Iris pigment epithelial cell (primary cell): ENCODE results near the gene MYD88.
"Not testable (repeated sequence)": the region's sequence is repeated elsewhere in the genome, so short reads cannot be mapped to it uniquely, and the experiment has no call there.

ENCODE experiments used
- DNase-seq: peaks from one replicate; pipeline ENCODE4 v3.0.0-alpha.2; 2011; ENCODE audit warnings: low read depth

Gene MYD88

GRCh38 chr3:38142959-38143358 lies 4.5 kb downstream of the MYD88 start:
- DNase-seq = no peak

- no peak for DNase-seq
These were observed 5.0 kb downstream of the MYD88 start for GRCh38 chr3:38143511-38143910.

DNA sequence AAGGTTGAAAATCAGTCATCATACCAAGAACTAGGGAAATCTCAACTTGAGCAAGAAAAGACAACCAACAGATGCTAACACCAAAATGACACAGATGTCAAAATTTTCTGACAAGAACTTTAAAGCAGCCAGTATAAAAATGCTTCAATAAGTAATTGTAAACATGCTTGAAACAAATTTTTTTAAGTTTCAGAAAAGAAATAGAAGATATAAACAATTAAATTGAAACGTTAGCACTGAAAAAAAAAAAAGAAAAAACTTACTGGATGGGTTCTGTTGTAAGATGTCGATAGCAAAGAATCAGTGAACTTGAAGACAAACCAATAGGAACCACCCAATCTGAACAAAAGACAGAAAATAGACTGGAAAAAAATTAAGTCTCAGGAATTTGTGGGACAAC lies 8.0 kb downstream of the MYD88 start:
- no peak for DNase-seq

- no peak for DNase-seq
These were observed 9.0 kb downstream of the MYD88 start for GRCh38 chr3:38147421-38147820.

GRCh38 chr3:38148311-38148882 lies 9.9 kb downstream of the MYD88 start:
- no peak for DNase-seq

DNA sequence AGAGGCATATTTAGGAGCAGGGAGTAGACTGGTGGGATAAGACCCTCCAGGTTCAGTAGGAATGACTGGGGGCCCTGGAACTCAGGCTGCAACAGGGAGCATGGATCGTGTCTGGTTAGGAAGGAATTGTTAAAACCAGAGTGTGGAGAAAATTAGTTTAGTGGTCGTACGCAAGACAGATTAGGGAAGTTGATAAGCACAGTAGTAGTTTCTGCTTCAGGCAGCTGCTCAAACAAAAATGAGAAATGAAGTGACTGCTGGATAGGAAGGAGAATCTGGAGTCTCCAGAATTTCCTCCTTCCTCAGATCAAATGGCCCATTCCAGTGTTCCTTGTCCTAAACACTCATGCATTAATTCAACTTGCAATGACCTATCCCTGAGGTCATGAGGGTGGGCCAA lies 11.2 kb downstream of the MYD88 start:
- no peak for DNase-seq

GRCh38 chr3:38150780-38151528 lies 12.5 kb downstream of the MYD88 start:
- no peak for DNase-seq

- no peak for DNase-seq
These were observed 13.3 kb downstream of the MYD88 start for GRCh38 chr3:38151667-38152265.

DNA sequence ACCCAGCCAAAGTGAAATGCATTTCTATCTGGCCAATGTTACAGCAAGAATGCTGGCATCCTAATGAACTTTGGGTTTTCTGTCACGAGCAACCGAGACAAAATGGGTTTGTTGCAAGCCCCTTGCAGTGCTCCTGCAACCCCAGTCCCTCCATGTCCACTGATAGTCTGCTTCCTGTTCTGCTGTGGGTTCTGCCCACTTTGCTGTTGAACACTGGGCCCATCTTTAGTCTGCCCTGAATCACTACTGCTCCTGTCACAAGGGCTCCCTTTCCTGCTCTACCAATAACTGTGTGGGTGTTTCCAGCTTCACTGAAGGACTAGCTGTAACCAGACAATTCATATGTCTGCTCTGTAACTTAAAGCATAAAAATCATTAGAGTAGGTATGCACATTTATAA lies 14.1 kb downstream of the MYD88 start:
- DNase-seq = no peak

GRCh38 chr3:38153221-38153620 lies 14.8 kb downstream of the MYD88 start:
- DNase-seq = no peak

- peak; percentile 88 for DNase-seq
These were observed 15.6 kb downstream of the MYD88 start for GRCh38 chr3:38154033-38154494.

GRCh38 chr3:38154625-38155255 lies 16.3 kb downstream of the MYD88 start:
- no peak for DNase-seq

DNA sequence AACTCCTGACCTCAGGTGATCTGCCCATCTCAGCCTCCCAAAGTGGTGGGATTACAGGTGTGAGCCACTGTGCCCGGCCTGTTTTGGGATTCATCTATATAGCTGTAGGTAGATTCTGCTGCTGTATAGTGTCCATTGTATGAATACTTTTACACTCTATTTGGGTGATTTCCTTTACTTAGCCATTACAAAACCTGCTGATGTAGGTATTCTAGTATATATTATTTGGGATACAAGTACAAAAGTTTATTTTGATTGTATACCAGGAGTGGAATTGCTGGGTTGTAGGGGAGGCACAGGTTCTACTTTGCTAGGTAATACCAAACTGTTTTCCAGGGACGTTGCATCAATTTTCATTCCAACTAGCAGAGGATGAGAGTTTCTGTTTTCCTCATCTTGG lies 17.4 kb downstream of the MYD88 start:
- no peak for DNase-seq

GRCh38 chr3:38157117-38157516 lies 18.7 kb downstream of the MYD88 start:
- no peak for DNase-seq

- DNase-seq = peak; percentile 28
These were observed 19.1 kb downstream of the MYD88 start for GRCh38 chr3:38157595-38157994.

- DNase-seq = no peak
These were observed 20.0 kb downstream of the MYD88 start for GRCh38 chr3:38158472-38158871.

DNA sequence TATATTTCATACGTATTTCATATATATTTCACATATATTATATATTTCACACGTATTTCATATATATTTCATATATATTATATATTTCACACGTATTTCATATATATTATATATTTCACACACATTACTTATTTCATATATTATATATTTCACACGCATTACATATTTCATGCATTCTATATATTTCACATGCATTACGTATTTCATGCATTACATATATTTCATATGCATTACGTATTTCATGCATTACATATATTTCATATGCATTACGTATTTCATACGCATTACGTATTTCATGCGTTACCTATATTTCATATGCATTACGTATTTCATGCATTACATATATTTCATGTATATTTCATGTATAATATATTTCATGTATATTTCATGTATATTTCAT lies 22.2 kb downstream of the MYD88 start:
- not testable (repeated sequence) for DNase-seq

DNA sequence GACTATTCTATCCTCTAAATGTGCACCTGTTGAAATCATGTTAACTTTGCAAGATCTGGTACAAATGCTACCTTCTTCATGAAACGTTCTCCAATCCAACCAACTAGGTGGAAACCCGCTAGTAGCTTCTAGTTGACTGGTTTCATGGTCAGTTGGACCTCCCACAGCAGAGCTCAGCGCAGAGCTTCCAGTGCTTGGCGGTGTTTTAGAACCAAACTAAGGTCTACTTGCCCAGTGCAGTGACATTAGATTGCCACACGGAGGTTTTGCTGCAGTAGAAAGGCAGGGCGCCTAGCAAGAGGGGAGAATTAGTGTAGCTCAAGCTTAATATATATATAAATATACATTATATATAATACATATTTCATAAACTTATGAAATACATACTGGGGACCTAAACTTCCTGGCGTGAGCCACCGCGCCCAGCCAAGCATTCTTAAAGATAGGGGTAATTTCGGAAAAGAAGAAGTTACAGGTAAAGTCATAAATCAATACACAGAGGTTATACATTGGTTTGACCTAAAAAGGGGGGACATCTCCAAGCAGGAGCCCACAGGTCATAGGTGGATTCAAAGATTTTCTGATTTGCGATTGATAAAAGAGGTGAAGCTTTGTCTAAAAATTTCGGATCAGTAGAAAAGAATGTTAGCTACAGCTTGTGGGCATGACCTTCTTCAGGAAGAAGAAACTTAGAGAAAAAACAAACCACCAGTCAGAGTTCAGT lies 24.8 kb downstream of the MYD88 start:
- no peak for DNase-seq

DNA sequence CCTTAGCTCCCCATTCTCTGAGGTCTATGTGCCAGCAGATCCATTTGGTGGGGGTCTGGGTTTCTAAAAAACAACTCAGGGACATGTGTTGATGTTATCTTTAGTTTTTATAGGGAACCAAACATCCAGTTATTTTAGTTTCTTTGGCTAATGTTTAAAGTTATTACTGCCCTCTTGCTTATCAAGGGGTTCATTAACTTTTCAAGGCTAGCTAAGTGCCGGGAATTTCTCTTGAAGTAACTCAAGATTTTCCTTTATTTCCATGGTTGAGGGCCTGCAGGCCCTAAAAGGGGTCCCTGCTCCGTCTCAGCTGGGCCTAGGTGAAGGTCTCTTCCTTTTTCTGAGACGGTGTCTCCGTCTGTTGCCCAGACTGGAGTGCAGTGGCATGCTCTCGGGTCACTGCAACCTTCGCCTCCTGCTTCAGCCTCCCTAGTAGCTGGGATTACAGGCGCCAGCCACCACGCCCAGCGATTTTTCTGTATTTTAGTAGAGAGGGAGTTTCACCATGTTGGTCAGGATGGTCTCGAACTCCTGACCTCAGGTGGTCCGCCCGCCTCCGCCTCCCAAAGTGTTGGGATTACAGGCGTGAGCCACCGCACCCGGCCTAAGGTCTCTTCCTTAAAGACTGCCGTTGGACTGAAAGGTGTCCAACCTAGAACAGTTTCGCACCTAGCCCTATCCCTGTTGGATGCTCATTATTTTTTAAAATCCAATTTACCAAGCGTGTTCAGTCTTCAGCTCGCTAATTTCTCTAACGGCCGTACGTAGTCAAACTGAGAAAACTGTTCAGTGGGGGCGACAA lies 25.6 kb downstream of the MYD88 start:
- DNase-seq = no peak

DNA sequence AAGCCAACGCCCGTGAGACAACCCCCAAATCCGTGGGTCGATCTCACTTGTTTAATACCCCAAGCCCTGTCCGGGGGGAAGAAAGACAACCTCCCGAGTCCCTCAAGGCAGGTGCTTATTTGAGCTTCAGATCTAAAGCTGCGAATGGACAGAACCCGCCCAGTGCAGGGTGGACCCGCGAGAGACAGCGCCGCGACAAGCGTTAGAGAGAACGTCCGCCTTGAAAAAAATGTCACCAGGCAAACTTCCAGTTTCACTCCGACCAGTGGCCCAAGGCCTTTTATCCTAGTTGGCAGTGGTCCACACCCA lies 26.1 kb downstream of the MYD88 start:
- DNase-seq = no peak

GRCh38 chr3:38164952-38165721 lies 26.7 kb downstream of the MYD88 start, which contains the start of gene OXSR1:
Gene OXSR1, plus strand, starts transcription at chr3:38165537. Its CDS starts 340 bp downstream, at chr3:38165877.
- peak; percentile 100 for DNase-seq
